HepG2 (cell line): Measurements from ENCODE around the gene HEXIM1. TPM values are rescaled to one million over a fixed set of nuclear protein-coding genes. Genes with fewer than 3 reads are reported as not detected.

Experiments used
- AKAP8 ChIP-seq: sonication (generic); formaldehyde crosslinking; IDR thresholded peaks from 2 replicates; pipeline ENCODE4 v1.5.1; 2020; ENCODE audit warnings: mild to moderate bottlenecking, missing genetic modification reagents
- GABPA ChIP-seq, 2 experiments: IDR thresholded peaks; 2 replicates each; pipeline ENCODE4 v1.6.1; 2011 to 2016; ENCODE audit warnings: low read depth in 2 of 2, low read length in 1 of 2, missing biosample characterization in 1 of 2, missing genetic modification characterization in 1 of 2
- PLRG1 ChIP-seq: fragments of 450-650 bp; conservative IDR thresholded peaks from 2 replicates; pipeline ENCODE4 v1.6.1; 2016
- ZBTB7B ChIP-seq: sonication (generic); formaldehyde crosslinking; IDR thresholded peaks from 2 replicates; pipeline ENCODE4 v1.4.0; 2020; ENCODE audit warnings: missing genetic modification reagents
- polyA plus RNA-seq, 8 experiments: library from polyadenylated mRNA; depleted of rRNA in 3 of 8; stranded (reverse) in 7 of 8; unstranded in 1 of 8; fragments of >200 nt; fragmentation: Illumina TruSeq in 4 of 8; extraction: Trizol in 4 of 8; gene quantifications; 2 replicates each; pipeline versions ENCODE4 v1.2.1 to v1.2.3, GENCODE V29; 2011 to 2016; ENCODE audit warnings: low read depth in 4 of 8, missing spikeins in 1 of 8, mixed read lengths in 1 of 8; ENCODE audit not compliant: insufficient read depth in 1 of 8
- total RNA-seq, 5 experiments: library from RNA; depleted of rRNA; stranded (reverse); fragments of >200 nt; fragmentation: Illumina TruSeq; extraction: Trizol; gene quantifications; 2 replicates each; pipeline ENCODE4 v1.2.3, GENCODE V29; 2016; ENCODE audit warnings: low read depth in 1 of 5
- TF ChIP-seq, protein P1 (sequence below): sonication (generic); formaldehyde crosslinking; IDR thresholded peaks from 2 replicates; pipeline ENCODE4 v1.8.0; 2022; ENCODE audit warnings: missing genetic modification reagents, mild to moderate bottlenecking, borderline replicate concordance
- TF ChIP-seq, protein P2 (sequence below), 2 experiments: sonication (generic) in 1 of 2; formaldehyde crosslinking in 1 of 2; IDR thresholded peaks; 2 replicates each; pipeline versions ENCODE4 v1.4.0 to v1.6.1; 2018 to 2020; ENCODE audit warnings: missing genetic modification reagents in 2 of 2, borderline replicate concordance in 1 of 2, low read depth in 1 of 2, mild to moderate bottlenecking in 1 of 2, missing biosample characterization in 1 of 2
- TF ChIP-seq, protein P3 (sequence below): sonication (generic); formaldehyde crosslinking; IDR thresholded peaks from 2 replicates; pipeline ENCODE4 v1.4.0; 2020; ENCODE audit warnings: missing genetic modification reagents, borderline replicate concordance
- TF ChIP-seq, protein P4 (sequence below): sonication (generic); formaldehyde crosslinking; IDR thresholded peaks from 2 replicates; pipeline ENCODE4 v1.5.0; 2020; ENCODE audit warnings: mild to moderate bottlenecking, low read depth, missing genetic modification reagents, borderline replicate concordance
- TF ChIP-seq, protein P5 (sequence below): sonication (generic); formaldehyde crosslinking; IDR thresholded peaks from 2 replicates; pipeline ENCODE4 v1.5.0; 2020; ENCODE audit warnings: mild to moderate bottlenecking, missing genetic modification reagents, borderline replicate concordance
- TF ChIP-seq, protein P6 (sequence below): sonication (generic); formaldehyde crosslinking; IDR thresholded peaks from 2 replicates; pipeline ENCODE4 v1.4.0; 2020; ENCODE audit warnings: missing genetic modification reagents, low read depth, mild to moderate bottlenecking, borderline replicate concordance
- TF ChIP-seq, protein P7 (sequence below): sonication (generic); formaldehyde crosslinking; IDR thresholded peaks from 2 replicates; pipeline ENCODE4 v1.4.0; 2020; ENCODE audit warnings: low read depth, missing genetic modification reagents

Gene HEXIM1
- total and polyA plus RNA-seq, 2 of the 13 experiments (the other 11 are each of a cell fraction or from before 2014, with no cell fraction given) = 10.5 to 16.6 TPM

DNA sequence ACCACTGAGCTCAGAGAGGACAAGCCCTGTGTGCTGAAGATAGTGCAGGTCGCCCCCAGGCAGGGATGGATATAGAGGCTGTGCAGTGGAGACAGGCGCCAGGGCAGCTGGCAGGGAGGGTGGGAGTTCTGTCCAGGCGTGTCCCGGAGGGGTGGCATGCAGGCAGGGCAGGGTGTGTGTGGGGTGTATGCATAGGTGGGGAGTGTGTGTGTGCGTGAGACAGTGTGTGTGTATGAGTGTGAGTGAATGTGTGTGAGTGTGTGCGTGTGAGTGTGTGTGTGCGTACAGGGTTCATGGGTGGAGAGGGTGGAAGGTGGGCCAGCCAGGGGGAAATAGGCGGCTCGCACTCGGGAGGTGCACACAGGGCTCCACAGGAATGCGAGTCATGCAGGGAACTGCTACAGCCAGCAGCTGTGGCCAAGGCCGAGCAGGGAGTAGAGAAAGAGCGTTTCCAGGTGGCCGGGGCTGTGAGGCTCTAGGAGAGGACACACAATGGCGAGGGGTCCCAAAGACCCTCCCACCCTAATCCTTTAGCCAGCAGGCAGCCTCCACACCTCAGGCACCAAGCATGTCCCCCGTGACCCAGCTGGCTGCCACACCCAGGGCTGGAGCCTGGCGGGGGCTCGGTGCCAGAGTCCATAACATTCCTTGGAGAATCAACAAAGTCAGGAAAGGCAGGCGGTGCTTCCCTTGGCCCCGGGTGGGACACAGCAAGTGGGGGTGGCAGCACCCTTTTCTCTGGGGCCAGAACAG lies 20.6 kb upstream of the HEXIM1 start (continued):
- TF ChIP-seq, protein P1, sequence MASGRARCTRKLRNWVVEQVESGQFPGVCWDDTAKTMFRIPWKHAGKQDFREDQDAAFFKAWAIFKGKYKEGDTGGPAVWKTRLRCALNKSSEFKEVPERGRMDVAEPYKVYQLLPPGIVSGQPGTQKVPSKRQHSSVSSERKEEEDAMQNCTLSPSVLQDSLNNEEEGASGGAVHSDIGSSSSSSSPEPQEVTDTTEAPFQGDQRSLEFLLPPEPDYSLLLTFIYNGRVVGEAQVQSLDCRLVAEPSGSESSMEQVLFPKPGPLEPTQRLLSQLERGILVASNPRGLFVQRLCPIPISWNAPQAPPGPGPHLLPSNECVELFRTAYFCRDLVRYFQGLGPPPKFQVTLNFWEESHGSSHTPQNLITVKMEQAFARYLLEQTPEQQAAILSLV (CRISPR knock-in tag) = 0 out of 2 replicates have a peak, but pooled peaks have one; percentile 22
- TF ChIP-seq, protein P2, sequence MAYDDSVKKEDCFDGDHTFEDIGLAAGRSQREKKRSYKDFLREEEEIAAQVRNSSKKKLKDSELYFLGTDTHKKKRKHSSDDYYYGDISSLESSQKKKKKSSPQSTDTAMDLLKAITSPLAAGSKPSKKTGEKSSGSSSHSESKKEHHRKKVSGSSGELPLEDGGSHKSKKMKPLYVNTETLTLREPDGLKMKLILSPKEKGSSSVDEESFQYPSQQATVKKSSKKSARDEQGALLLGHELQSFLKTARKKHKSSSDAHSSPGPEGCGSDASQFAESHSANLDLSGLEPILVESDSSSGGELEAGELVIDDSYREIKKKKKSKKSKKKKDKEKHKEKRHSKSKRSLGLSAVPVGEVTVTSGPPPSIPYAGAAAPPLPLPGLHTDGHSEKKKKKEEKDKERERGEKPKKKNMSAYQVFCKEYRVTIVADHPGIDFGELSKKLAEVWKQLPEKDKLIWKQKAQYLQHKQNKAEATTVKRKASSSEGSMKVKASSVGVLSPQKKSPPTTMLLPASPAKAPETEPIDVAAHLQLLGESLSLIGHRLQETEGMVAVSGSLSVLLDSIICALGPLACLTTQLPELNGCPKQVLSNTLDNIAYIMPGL (CRISPR knock-in tag; IDR thresholded peaks at IDR 0.05; ENCODE audit: borderline replicate concordance in 1 of 2, low read depth in 1 of 2) = peak; percentile 30 to 40; a peak in 2 of 4 replicates
- TF ChIP-seq PLRG1 = no peak
- TF ChIP-seq AKAP8 (CRISPR knock-in tag) = no peak
- peak; percentile 96 for TF ChIP-seq ZBTB7B (CRISPR knock-in tag)
- TF ChIP-seq, protein P3, sequence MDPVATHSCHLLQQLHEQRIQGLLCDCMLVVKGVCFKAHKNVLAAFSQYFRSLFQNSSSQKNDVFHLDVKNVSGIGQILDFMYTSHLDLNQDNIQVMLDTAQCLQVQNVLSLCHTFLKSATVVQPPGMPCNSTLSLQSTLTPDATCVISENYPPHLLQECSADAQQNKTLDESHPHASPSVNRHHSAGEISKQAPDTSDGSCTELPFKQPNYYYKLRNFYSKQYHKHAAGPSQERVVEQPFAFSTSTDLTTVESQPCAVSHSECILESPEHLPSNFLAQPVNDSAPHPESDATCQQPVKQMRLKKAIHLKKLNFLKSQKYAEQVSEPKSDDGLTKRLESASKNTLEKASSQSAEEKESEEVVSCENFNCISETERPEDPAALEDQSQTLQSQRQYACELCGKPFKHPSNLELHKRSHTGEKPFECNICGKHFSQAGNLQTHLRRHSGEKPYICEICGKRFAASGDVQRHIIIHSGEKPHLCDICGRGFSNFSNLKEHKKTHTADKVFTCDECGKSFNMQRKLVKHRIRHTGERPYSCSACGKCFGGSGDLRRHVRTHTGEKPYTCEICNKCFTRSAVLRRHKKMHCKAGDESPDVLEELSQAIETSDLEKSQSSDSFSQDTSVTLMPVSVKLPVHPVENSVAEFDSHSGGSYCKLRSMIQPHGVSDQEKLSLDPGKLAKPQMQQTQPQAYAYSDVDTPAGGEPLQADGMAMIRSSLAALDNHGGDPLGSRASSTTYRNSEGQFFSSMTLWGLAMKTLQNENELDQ = peak; percentile 60; the same call in 1 of the 2 replicates
- TF ChIP-seq, protein P4, sequence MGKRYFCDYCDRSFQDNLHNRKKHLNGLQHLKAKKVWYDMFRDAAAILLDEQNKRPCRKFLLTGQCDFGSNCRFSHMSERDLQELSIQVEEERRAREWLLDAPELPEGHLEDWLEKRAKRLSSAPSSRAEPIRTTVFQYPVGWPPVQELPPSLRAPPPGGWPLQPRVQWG = no peak
- no peak for TF ChIP-seq GABPA (IDR thresholded peaks at IDR 0.05; ENCODE audit: low read depth, low read length)
- TF ChIP-seq GABPA (CRISPR knock-in tag; IDR thresholded peaks at IDR 0.05; ENCODE audit: low read depth) = peak; percentile 22
- TF ChIP-seq, protein P5, sequence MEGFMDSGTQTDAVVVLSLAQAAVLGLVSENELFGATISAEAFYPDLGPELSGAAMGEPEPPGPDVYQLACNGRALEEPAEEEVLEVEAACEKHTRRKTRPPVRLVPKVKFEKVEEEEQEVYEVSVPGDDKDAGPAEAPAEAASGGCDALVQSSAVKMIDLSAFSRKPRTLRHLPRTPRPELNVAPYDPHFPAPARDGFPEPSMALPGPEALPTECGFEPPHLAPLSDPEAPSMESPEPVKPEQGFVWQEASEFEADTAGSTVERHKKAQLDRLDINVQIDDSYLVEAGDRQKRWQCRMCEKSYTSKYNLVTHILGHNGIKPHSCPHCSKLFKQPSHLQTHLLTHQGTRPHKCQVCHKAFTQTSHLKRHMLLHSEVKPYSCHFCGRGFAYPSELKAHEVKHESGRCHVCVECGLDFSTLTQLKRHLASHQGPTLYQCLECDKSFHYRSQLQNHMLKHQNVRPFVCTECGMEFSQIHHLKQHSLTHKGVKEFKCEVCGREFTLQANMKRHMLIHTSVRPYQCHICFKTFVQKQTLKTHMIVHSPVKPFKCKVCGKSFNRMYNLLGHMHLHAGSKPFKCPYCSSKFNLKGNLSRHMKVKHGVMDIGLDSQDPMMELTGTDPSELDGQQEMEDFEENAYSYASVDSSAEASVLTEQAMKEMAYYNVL (CRISPR knock-in tag) = 0 out of 2 replicates have a peak, but pooled peaks have one; percentile 43
- TF ChIP-seq, protein P6, sequence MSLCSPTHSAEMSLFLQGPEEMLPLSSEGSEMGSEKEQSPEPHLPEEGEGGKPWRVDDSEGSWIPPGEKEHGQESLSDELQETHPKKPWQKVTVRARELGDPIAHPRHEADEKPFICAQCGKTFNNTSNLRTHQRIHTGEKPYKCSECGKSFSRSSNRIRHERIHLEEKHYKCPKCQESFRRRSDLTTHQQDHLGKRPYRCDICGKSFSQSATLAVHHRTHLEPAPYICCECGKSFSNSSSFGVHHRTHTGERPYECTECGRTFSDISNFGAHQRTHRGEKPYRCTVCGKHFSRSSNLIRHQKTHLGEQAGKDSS (CRISPR knock-in tag) = 0 out of 2 replicates have a peak, but pooled peaks have one; percentile 15
- TF ChIP-seq, protein P7, sequence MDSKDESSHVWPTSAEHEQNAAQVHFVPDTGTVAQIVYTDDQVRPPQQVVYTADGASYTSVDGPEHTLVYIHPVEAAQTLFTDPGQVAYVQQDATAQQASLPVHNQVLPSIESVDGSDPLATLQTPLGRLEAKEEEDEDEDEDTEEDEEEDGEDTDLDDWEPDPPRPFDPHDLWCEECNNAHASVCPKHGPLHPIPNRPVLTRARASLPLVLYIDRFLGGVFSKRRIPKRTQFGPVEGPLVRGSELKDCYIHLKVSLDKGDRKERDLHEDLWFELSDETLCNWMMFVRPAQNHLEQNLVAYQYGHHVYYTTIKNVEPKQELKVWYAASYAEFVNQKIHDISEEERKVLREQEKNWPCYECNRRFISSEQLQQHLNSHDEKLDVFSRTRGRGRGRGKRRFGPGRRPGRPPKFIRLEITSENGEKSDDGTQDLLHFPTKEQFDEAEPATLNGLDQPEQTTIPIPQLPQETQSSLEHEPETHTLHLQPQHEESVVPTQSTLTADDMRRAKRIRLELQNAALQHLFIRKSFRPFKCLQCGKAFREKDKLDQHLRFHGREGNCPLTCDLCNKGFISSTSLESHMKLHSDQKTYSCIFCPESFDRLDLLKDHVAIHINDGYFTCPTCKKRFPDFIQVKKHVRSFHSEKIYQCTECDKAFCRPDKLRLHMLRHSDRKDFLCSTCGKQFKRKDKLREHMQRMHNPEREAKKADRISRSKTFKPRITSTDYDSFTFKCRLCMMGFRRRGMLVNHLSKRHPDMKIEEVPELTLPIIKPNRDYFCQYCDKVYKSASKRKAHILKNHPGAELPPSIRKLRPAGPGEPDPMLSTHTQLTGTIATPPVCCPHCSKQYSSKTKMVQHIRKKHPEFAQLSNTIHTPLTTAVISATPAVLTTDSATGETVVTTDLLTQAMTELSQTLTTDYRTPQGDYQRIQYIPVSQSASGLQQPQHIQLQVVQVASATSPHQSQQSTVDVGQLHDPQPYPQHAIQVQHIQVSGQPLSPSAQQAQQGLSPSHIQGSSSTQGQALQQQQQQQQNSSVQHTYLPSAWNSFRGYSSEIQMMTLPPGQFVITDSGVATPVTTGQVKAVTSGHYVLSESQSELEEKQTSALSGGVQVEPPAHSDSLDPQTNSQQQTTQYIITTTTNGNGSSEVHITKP (CRISPR knock-in tag) = peak; percentile 47; the same call in 1 of the 2 replicates
